Measurements from ENCODE around the gene DLG4.
"Not testable (repeated sequence)": the region's sequence is repeated elsewhere in the genome, so short reads cannot be mapped to it uniquely, and the experiment has no call there.

The DLG4 gene

GRCh38 chr17:7190276-7190917 lies 29.2 kb downstream of the DLG4 start:
- Histone ChIP-seq H3K36me3 (ENCODE audit: control insufficient read depth, low read depth, low read length) (peaks cover 17% of the 10 kb centered on the region), H3K4me1 (ENCODE audit: control insufficient read depth, low read depth, low read length) (no peaks in the 10 kb centered on the region), H3K4me3 (ENCODE audit: low read length) (no peak overlapping the region), H3K9ac (ENCODE audit: low read length) (no peak overlapping the region), H3K27me3 (ENCODE audit: control insufficient read depth, insufficient read depth, low read length) (no peaks in the 10 kb centered on the region), H3K9me3 (ENCODE audit: control insufficient read depth, low read depth, low read length) (no peaks in the 10 kb centered on the region), H3K27ac (ENCODE audit: low read length) (no peak overlapping the region)

- Histone ChIP-seq H3K4me3 (ENCODE audit: low read length) (no peak overlapping the region), H3K4me1 (ENCODE audit: control insufficient read depth, low read depth, low read length) (no peaks in the 10 kb centered on the region), H3K27me3 (ENCODE audit: control insufficient read depth, insufficient read depth, low read length) (no peaks in the 10 kb centered on the region), H3K27ac (ENCODE audit: low read length) (no peak overlapping the region), H3K9me3 (ENCODE audit: control insufficient read depth, low read depth, low read length) (no peaks in the 10 kb centered on the region), H3K36me3 (ENCODE audit: control insufficient read depth, low read depth, low read length) (peaks cover 3% of the 10 kb centered on the region), H3K9ac (ENCODE audit: low read length) (no peak overlapping the region)
Observed at GRCh38 chr17:7186241-7186640, 33.4 kb downstream of the DLG4 start.

- Histone ChIP-seq H3K9me3 (ENCODE audit: control insufficient read depth, low read depth, low read length) (no peaks in the 10 kb centered on the region), H3K27me3 (ENCODE audit: control insufficient read depth, insufficient read depth, low read length) (no peaks in the 10 kb centered on the region), H3K9ac (ENCODE audit: low read length) (no peak overlapping the region), H3K4me1 (ENCODE audit: control insufficient read depth, low read depth, low read length) (no peaks in the 10 kb centered on the region), H3K4me3 (ENCODE audit: low read length) (no peak overlapping the region), H3K36me3 (ENCODE audit: control insufficient read depth, low read depth, low read length) (no peaks in the 10 kb centered on the region), H3K27ac (ENCODE audit: low read length) (no peak overlapping the region)
Observed at GRCh38 chr17:7184647-7185046, 35.0 kb downstream of the DLG4 start.

GRCh38 chr17:7184091-7184488 lies 35.5 kb downstream of the DLG4 start:
- Histone ChIP-seq H3K4me1 (ENCODE audit: control insufficient read depth, low read depth, low read length) (no peaks in the 10 kb centered on the region), H3K4me3 (ENCODE audit: low read length) (no peak overlapping the region), H3K27ac (ENCODE audit: low read length) (no peak overlapping the region), H3K36me3 (ENCODE audit: control insufficient read depth, low read depth, low read length) (no peaks in the 10 kb centered on the region), H3K9ac (ENCODE audit: low read length) (no peak overlapping the region), H3K9me3 (ENCODE audit: control insufficient read depth, low read depth, low read length) (no peaks in the 10 kb centered on the region), H3K27me3 (ENCODE audit: control insufficient read depth, insufficient read depth, low read length) (no peaks in the 10 kb centered on the region)

- no peaks in the 10 kb centered on the region for H3K4me1 ChIP-seq (ENCODE audit: control insufficient read depth, low read depth, low read length)
- no peaks in the 10 kb centered on the region for H3K27me3 ChIP-seq (ENCODE audit: control insufficient read depth, insufficient read depth, low read length)
- no peak overlapping the region for H3K9ac ChIP-seq (ENCODE audit: low read length)
- no peaks in the 10 kb centered on the region for H3K9me3 ChIP-seq (ENCODE audit: control insufficient read depth, low read depth, low read length)
- no peaks in the 10 kb centered on the region for H3K36me3 ChIP-seq (ENCODE audit: control insufficient read depth, low read depth, low read length)
- H3K4me3 ChIP-seq (ENCODE audit: low read length) = no peak overlapping the region
- no peak overlapping the region for H3K27ac ChIP-seq (ENCODE audit: low read length)
Observed at GRCh38 chr17:7183433-7184090, 36.1 kb downstream of the DLG4 start.

GRCh38 chr17:7182101-7182500 lies 37.5 kb downstream of the DLG4 start:
- not testable (repeated sequence) for H3K9me3 ChIP-seq (ENCODE audit: control insufficient read depth, low read depth, low read length); H3K4me3 ChIP-seq (ENCODE audit: low read length); H3K9ac ChIP-seq (ENCODE audit: low read length); H3K27ac ChIP-seq (ENCODE audit: low read length); H3K4me1 ChIP-seq (ENCODE audit: control insufficient read depth, low read depth, low read length); H3K36me3 ChIP-seq (ENCODE audit: control insufficient read depth, low read depth, low read length); H3K27me3 ChIP-seq (ENCODE audit: control insufficient read depth, insufficient read depth, low read length)

GRCh38 chr17:7179317-7180254 lies 40.0 kb downstream of the DLG4 start, which contains the start of gene ASGR1:
Gene ASGR1, minus strand, starts transcription at chr17:7179370. Its CDS starts 807 bp downstream, at chr17:7178563.
- Histone ChIP-seq H3K27me3 (ENCODE audit: control insufficient read depth, insufficient read depth, low read length) (peaks cover 22% of the 10 kb centered on the region), H3K4me3 (ENCODE audit: low read length) (peak within 1 kb of the TSS; percentile 79), H3K9ac (ENCODE audit: low read length) (no peak within 1 kb of the TSS), H3K27ac (ENCODE audit: low read length) (no peak within 1 kb of the TSS), H3K36me3 (ENCODE audit: control insufficient read depth, low read depth, low read length) (no peaks in the 10 kb centered on the region), H3K4me1 (ENCODE audit: control insufficient read depth, low read depth, low read length) (peaks cover 3% of the 10 kb centered on the region), H3K9me3 (ENCODE audit: control insufficient read depth, low read depth, low read length) (no peaks in the 10 kb centered on the region)

GRCh38 chr17:7178973-7179316 lies 40.7 kb downstream of the DLG4 start:
- no peak overlapping the region for H3K9ac ChIP-seq (ENCODE audit: low read length)

GRCh38 chr17:7177954-7178477 lies 41.6 kb downstream of the DLG4 start:
- peak overlapping the region; percentile 79 for H3K4me3 ChIP-seq (ENCODE audit: low read length)
- H3K4me1 ChIP-seq (ENCODE audit: control insufficient read depth, low read depth, low read length) = peaks cover 3% of the 10 kb centered on the region
- H3K27ac ChIP-seq (ENCODE audit: low read length) = no peak overlapping the region
- no peaks in the 10 kb centered on the region for H3K36me3 ChIP-seq (ENCODE audit: control insufficient read depth, low read depth, low read length)
- no peaks in the 10 kb centered on the region for H3K9me3 ChIP-seq (ENCODE audit: control insufficient read depth, low read depth, low read length)
- peaks cover 27% of the 10 kb centered on the region for H3K27me3 ChIP-seq (ENCODE audit: control insufficient read depth, insufficient read depth, low read length)
- peak overlapping the region; percentile 32 for H3K9ac ChIP-seq (ENCODE audit: low read length)

More at GRCh38 chr17:7178973-7179316, 40.7 kb downstream of the DLG4 start:
- Histone ChIP-seq H3K4me3 (ENCODE audit: low read length) (no peak overlapping the region), H3K9me3 (ENCODE audit: control insufficient read depth, low read depth, low read length) (no peaks in the 10 kb centered on the region), H3K4me1 (ENCODE audit: control insufficient read depth, low read depth, low read length) (peaks cover 3% of the 10 kb centered on the region), H3K27me3 (ENCODE audit: control insufficient read depth, insufficient read depth, low read length) (peaks cover 24% of the 10 kb centered on the region), H3K27ac (ENCODE audit: low read length) (no peak overlapping the region), H3K36me3 (ENCODE audit: control insufficient read depth, low read depth, low read length) (no peaks in the 10 kb centered on the region)

GRCh38 chr17:7177191-7177953 lies 42.3 kb downstream of the DLG4 start:
- peaks cover 27% of the 10 kb centered on the region for H3K27me3 ChIP-seq (ENCODE audit: control insufficient read depth, insufficient read depth, low read length)
- H3K4me1 ChIP-seq (ENCODE audit: control insufficient read depth, low read depth, low read length) = peaks cover 3% of the 10 kb centered on the region
- no peak overlapping the region for H3K27ac ChIP-seq (ENCODE audit: low read length)
- H3K9me3 ChIP-seq (ENCODE audit: control insufficient read depth, low read depth, low read length) = no peaks in the 10 kb centered on the region
- H3K9ac ChIP-seq (ENCODE audit: low read length) = peak overlapping the region; percentile 32
- H3K4me3 ChIP-seq (ENCODE audit: low read length) = peak overlapping the region; percentile 79
- no peaks in the 10 kb centered on the region for H3K36me3 ChIP-seq (ENCODE audit: control insufficient read depth, low read depth, low read length)

GRCh38 chr17:7176841-7177190 lies 42.8 kb downstream of the DLG4 start:
- Histone ChIP-seq H3K27me3 (ENCODE audit: control insufficient read depth, insufficient read depth, low read length) (peaks cover 27% of the 10 kb centered on the region), H3K9ac (ENCODE audit: low read length) (no peak overlapping the region), H3K4me1 (ENCODE audit: control insufficient read depth, low read depth, low read length) (peaks cover 3% of the 10 kb centered on the region)

More at GRCh38 chr17:7176841-7177190, 42.8 kb downstream of the DLG4 start:
- Histone ChIP-seq H3K27ac (ENCODE audit: low read length) (no peak overlapping the region), H3K4me3 (ENCODE audit: low read length) (peak overlapping the region; percentile 79), H3K36me3 (ENCODE audit: control insufficient read depth, low read depth, low read length) (no peaks in the 10 kb centered on the region), H3K9me3 (ENCODE audit: control insufficient read depth, low read depth, low read length) (no peaks in the 10 kb centered on the region)

Data from iPS-18a (cell line).